ENCODE measurements around the gene RTCB. TPM values are rescaled to one million over a fixed set of nuclear protein-coding genes. Genes with fewer than 3 reads are reported as not detected.

Gene RTCB
- total and polyA plus RNA-seq, 4 donors: 20.5 to 70.6 (median 63.7) TPM

DNA sequence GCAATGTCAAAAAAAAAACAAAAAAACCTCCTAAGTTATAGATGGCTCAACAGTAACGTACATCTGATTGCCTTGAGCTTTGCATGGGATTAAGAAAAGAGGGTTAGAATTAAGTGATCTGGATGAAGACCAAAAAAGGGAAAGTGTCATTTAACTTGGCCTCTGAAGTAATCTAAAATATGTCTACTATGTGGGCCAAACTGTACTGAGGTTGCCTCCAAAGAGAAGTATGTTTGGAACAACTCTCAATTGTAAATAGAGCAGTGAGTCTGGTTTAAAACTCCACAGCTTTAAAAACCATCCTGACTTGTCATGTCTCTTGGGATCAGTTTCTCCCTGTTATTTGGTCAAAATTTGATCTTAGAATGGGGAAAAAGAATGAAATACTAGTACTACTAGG lies 11.6 kb upstream of the RTCB start:
- H3K4me1 ChIP-seq (ENCODE audit: control insufficient read depth in 5 of 5, insufficient read depth in 5 of 5, low read length in 5 of 5): no peaks in the 10 kb centered on the region
- ATAC-seq (ENCODE audit: insufficient read depth, low FRiP score) (no peak), DNase-seq (no peak)
- H3K9ac ChIP-seq (ENCODE audit: insufficient read depth in 1 of 2, low read length in 2 of 2): no peak overlapping the region
- H3K4me3 ChIP-seq: no peak overlapping the region
- no peaks in the 10 kb centered on the region for H3K36me3 ChIP-seq (ENCODE audit: control insufficient read depth in 4 of 4, insufficient read depth in 4 of 4, low read length in 4 of 4)
- H3K27me3 ChIP-seq (ENCODE audit: control insufficient read depth in 3 of 3, insufficient read depth in 3 of 3, low read length in 2 of 3): peaks cover 0 to 3% (median 0%) of the 10 kb centered on the region in 3 donors
- peak overlapping the region in 1 of 2 donors; percentile 14 for H3K27ac ChIP-seq (ENCODE audit: low read depth in 1 of 2, low read length in 1 of 2)
- no peaks in the 10 kb centered on the region for H3K9me3 ChIP-seq (ENCODE audit: control insufficient read depth in 4 of 4, insufficient read depth in 3 of 4, low read length in 3 of 4)
- WGBS, 2 donors: 68 to 79% methylated on average over 1 of the region's 1 CpG
- TF ChIP-seq CTCF (IDR thresholded peaks at IDR 0.05; ENCODE audit: control extremely low read depth, extremely low read depth): no peak

- H3K4me1 ChIP-seq (ENCODE audit: control insufficient read depth in 5 of 5, insufficient read depth in 5 of 5, low read length in 5 of 5): no peaks in the 10 kb centered on the region
- peaks cover 0 to 3% (median 0%) of the 10 kb centered on the region in 3 donors for H3K27me3 ChIP-seq (ENCODE audit: control insufficient read depth in 3 of 3, insufficient read depth in 3 of 3, low read length in 2 of 3)
- 79% methylated on average over 5 of the region's 5 CpGs for WGBS, 2 donors
- H3K9ac ChIP-seq (ENCODE audit: insufficient read depth in 1 of 2, low read length in 2 of 2): no peak overlapping the region
- no peak overlapping the region for H3K4me3 ChIP-seq
- no peak overlapping the region for H3K27ac ChIP-seq (ENCODE audit: low read depth in 1 of 2, low read length in 1 of 2)
- no peaks in the 10 kb centered on the region for H3K9me3 ChIP-seq (ENCODE audit: control insufficient read depth in 4 of 4, insufficient read depth in 3 of 4, low read length in 3 of 4)
- no peak for TF ChIP-seq CTCF (IDR thresholded peaks at IDR 0.05; ENCODE audit: control extremely low read depth, extremely low read depth)
- ATAC-seq (ENCODE audit: insufficient read depth, low FRiP score) (no peak), DNase-seq (no peak)
- H3K36me3 ChIP-seq (ENCODE audit: control insufficient read depth in 4 of 4, insufficient read depth in 4 of 4, low read length in 4 of 4): no peaks in the 10 kb centered on the region
These were observed 10.0 kb upstream of the RTCB start for GRCh38 chr22:32422062-32422461.

DNA sequence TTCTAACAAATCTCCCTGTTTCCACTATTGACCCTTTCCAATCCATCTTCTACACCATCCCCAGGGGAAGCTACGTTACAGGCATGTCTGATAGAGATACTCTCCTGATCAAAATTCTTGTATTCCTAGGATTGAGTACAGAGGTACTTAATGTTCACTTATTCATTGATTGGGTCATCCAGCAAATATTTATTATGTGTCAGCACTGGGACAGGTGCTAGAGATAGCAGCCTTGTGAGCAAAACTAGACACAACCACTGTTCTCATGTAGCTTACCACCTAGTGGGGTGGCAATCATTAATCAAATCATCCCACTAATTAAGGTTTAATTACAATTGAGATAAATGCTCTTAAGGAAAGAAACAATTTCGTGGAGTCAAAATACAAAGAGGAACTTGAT lies 9.4 kb upstream of the RTCB start:
- Histone ChIP-seq H3K27me3 (ENCODE audit: control insufficient read depth in 3 of 3, insufficient read depth in 3 of 3, low read length in 2 of 3) (peaks cover 0 to 3% (median 0%) of the 10 kb centered on the region in 3 donors), H3K9ac (ENCODE audit: insufficient read depth in 1 of 2, low read length in 2 of 2) (no peak overlapping the region), H3K4me3 (no peak overlapping the region), H3K27ac (ENCODE audit: low read depth in 1 of 2, low read length in 1 of 2) (no peak overlapping the region), H3K4me1 (ENCODE audit: control insufficient read depth in 5 of 5, insufficient read depth in 5 of 5, low read length in 5 of 5) (no peaks in the 10 kb centered on the region), H3K36me3 (ENCODE audit: control insufficient read depth in 4 of 4, insufficient read depth in 4 of 4, low read length in 4 of 4) (no peaks in the 10 kb centered on the region), H3K9me3 (ENCODE audit: control insufficient read depth in 4 of 4, insufficient read depth in 3 of 4, low read length in 3 of 4) (no peaks in the 10 kb centered on the region)
- 32 to 44% methylated on average over 2 of the region's 2 CpGs for WGBS, 2 donors
- ATAC-seq (ENCODE audit: insufficient read depth, low FRiP score): no peak
- DNase-seq: no peak
- no peak for TF ChIP-seq CTCF (IDR thresholded peaks at IDR 0.05; ENCODE audit: control extremely low read depth, extremely low read depth)

- Histone ChIP-seq H3K27me3 (ENCODE audit: control insufficient read depth in 3 of 3, insufficient read depth in 3 of 3, low read length in 2 of 3) (peaks cover 0 to 3% (median 0%) of the 10 kb centered on the region in 3 donors), H3K9ac (ENCODE audit: insufficient read depth in 1 of 2, low read length in 2 of 2) (no peak overlapping the region), H3K36me3 (ENCODE audit: control insufficient read depth in 4 of 4, insufficient read depth in 4 of 4, low read length in 4 of 4) (no peaks in the 10 kb centered on the region), H3K27ac (ENCODE audit: low read depth in 1 of 2, low read length in 1 of 2) (no peak overlapping the region), H3K9me3 (ENCODE audit: control insufficient read depth in 4 of 4, insufficient read depth in 3 of 4, low read length in 3 of 4) (no peaks in the 10 kb centered on the region), H3K4me1 (ENCODE audit: control insufficient read depth in 5 of 5, insufficient read depth in 5 of 5, low read length in 5 of 5) (no peaks in the 10 kb centered on the region), H3K4me3 (no peak overlapping the region)
- DNase-seq (no peak), ATAC-seq (ENCODE audit: insufficient read depth, low FRiP score) (no peak)
- WGBS, 2 donors: 78 to 81% methylated on average over 4 of the region's 4 CpGs
- TF ChIP-seq CTCF (IDR thresholded peaks at IDR 0.05; ENCODE audit: control extremely low read depth, extremely low read depth): no peak
These were observed 5.9 kb upstream of the RTCB start for GRCh38 chr22:32417906-32418305.

All from lung (tissue), 12 donors.